Parathyroid adenoma (tissue), 2 donors: ENCODE data around the gene GALNT15.

Experiments
- H2AFZ ChIP-seq: fragments of 300-600 bp; sonication (generic); one replicate; pipeline ENCODE4 v1.7.0; 2017; ENCODE audit warnings: antibody characterized with exemption, mild to moderate bottlenecking
- H3K27ac ChIP-seq: fragments of 300-600 bp; sonication (generic); one replicate; pipeline ENCODE4 v1.7.0; 2017
- H3K27me3 ChIP-seq: fragments of 300-600 bp; sonication (generic); one replicate; pipeline ENCODE4 v1.7.0; 2017; ENCODE audit warnings: low read length; ENCODE audit not compliant: control insufficient read depth, insufficient read depth
- H3K36me3 ChIP-seq: fragments of 300-600 bp; sonication (generic); one replicate; pipeline ENCODE4 v1.7.0; 2017; ENCODE audit warnings: low read length; ENCODE audit not compliant: control insufficient read depth, insufficient read depth
- H3K4me1 ChIP-seq: fragments of 300-600 bp; sonication (generic); one replicate; pipeline ENCODE4 v1.7.0; 2017; ENCODE audit warnings: control low read depth
- H3K4me2 ChIP-seq: fragments of 300-600 bp; sonication (generic); one replicate; pipeline ENCODE4 v1.7.0; 2017; ENCODE audit warnings: low read length
- H3K4me3 ChIP-seq: fragments of 300-600 bp; sonication (generic); one replicate; pipeline ENCODE4 v1.7.0; 2017; ENCODE audit warnings: low read depth, low read length
- H3K79me2 ChIP-seq: fragments of 300-600 bp; sonication (generic); one replicate; pipeline ENCODE4 v1.7.0; 2017; ENCODE audit warnings: control low read depth
- H3K9ac ChIP-seq: fragments of 300-600 bp; sonication (generic); one replicate; pipeline ENCODE4 v1.7.0; 2017; ENCODE audit warnings: mild to moderate bottlenecking
- H3K9me3 ChIP-seq: fragments of 300-600 bp; sonication (generic); one replicate; pipeline ENCODE4 v1.7.0; 2017; ENCODE audit warnings: low read length; ENCODE audit not compliant: control insufficient read depth
- TF ChIP-seq, protein P1 (sequence below): fragments of 300-600 bp; sonication (generic); IDR thresholded peaks from one replicate; pipeline ENCODE4 v1.7.0; 2017; ENCODE audit warnings: antibody characterized with exemption, mild to moderate bottlenecking
- donor health status: primary hyperparathyroidism.

The GALNT15 gene

DNA sequence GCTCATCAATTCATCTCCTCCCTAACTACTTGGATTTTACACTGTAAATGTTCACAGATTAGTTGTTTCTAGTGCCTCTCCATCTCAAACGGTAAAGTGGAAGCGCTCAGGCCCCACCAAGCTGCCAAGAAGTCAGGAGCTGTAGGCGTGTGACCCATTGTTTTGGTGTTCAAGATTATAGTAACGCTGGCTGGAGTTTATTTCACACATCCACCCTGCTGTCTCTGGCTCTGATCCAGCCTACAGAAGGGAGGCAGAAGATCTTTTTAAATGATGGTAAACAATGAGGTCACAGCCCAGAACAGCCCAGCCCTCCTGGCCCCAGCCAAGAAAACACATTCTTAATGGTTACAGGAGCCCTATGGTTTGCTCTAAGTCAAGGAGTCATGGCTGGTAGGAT is 25.7 kb upstream of the GALNT15 start:
- Histone ChIP-seq H3K9ac (no peak overlapping the region), H3K4me2 (no peak overlapping the region), H3K4me3 (no peak overlapping the region), H3K9me3 (no peaks in the 10 kb centered on the region), H3K79me2 (no peaks in the 10 kb centered on the region), H3K36me3 (no peaks in the 10 kb centered on the region), H2AFZ (no peak overlapping the region), H3K27ac (peak overlapping the region; percentile 51), H3K27me3 (no peaks in the 10 kb centered on the region), H3K4me1 (no peaks in the 10 kb centered on the region)
- TF ChIP-seq, protein P1, sequence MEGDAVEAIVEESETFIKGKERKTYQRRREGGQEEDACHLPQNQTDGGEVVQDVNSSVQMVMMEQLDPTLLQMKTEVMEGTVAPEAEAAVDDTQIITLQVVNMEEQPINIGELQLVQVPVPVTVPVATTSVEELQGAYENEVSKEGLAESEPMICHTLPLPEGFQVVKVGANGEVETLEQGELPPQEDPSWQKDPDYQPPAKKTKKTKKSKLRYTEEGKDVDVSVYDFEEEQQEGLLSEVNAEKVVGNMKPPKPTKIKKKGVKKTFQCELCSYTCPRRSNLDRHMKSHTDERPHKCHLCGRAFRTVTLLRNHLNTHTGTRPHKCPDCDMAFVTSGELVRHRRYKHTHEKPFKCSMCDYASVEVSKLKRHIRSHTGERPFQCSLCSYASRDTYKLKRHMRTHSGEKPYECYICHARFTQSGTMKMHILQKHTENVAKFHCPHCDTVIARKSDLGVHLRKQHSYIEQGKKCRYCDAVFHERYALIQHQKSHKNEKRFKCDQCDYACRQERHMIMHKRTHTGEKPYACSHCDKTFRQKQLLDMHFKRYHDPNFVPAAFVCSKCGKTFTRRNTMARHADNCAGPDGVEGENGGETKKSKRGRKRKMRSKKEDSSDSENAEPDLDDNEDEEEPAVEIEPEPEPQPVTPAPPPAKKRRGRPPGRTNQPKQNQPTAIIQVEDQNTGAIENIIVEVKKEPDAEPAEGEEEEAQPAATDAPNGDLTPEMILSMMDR, result no peak

DNA sequence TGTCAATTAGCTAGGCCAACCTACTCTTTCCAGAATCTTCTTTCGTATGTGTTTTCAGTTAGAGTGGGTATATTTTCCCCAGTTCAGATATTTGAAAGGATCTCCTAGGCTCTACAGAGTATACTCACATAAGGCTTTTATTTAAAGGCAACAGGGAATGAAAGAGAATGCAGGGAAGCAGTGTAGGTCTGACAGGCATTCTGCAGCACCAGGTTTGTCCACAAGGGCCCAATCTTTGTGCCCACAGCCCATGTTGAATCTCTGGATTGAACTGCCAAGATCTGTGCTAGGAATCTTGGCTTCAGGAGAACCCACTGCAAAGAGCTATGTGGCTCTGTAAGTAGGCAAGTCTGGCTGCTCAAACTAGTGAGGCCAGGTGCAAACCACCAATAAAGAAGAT is 24.2 kb upstream of the GALNT15 start:
- no peak overlapping the region for H3K27ac ChIP-seq

DNA sequence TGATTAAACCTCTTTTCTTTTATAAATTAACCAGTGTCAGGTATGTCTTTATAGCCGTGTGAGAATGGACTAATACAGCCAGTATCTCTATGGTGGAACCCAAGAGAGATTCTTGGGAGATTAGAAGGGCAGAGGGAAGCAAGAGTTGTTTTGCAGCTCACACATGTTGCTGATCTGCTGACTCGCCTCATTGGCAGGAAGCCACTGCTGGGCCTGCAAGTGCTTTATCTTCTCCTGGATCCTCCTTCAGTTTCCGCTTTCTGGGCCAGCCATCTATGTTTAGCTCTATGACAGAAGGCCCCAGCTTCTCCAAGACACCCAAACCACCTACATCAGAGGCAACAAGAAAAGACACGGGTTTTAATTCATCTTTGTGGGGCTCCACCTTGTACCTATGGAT is 23.4 kb upstream of the GALNT15 start:
- no peak overlapping the region for H3K27ac ChIP-seq

More for the DNA sequence above, 24.2 kb upstream of the GALNT15 start:
- TF ChIP-seq, protein P1, result no peak
- H3K9ac ChIP-seq, result no peak overlapping the region
- H2AFZ ChIP-seq, result no peak overlapping the region
- no peak overlapping the region for H3K4me3 ChIP-seq
- no peak overlapping the region for H3K4me2 ChIP-seq
- H3K27me3 ChIP-seq, result no peaks in the 10 kb centered on the region
- no peaks in the 10 kb centered on the region for H3K36me3 ChIP-seq
- no peaks in the 10 kb centered on the region for H3K9me3 ChIP-seq
- no peaks in the 10 kb centered on the region for H3K4me1 ChIP-seq
- H3K79me2 ChIP-seq, result no peaks in the 10 kb centered on the region

DNA sequence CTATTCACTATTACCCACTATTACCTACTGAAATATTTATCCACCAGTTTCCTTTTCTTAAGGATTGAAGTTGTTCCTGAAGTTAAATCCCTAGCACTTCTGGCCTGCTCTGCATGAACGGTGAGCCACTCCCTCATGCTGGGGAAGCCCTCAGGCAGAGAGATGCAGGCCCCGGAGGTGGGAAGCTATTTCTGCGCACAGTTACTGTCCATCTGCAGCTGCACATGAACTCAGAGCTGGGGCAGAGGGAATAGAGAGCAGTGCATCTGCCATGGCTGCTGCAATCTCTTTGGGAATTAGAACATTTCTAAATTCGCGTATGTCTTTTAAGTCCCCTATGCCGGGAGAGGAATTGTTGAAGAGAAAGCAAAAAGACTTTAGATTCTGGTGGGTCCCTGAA is 6.3 kb upstream of the GALNT15 start:
- no peak overlapping the region for H3K4me3 ChIP-seq
- no peaks in the 10 kb centered on the region for H3K36me3 ChIP-seq
- H3K4me1 ChIP-seq, result no peaks in the 10 kb centered on the region
- no peaks in the 10 kb centered on the region for H3K79me2 ChIP-seq
- no peak overlapping the region for H3K4me2 ChIP-seq
- TF ChIP-seq, protein P1, result no peak
- H3K27ac ChIP-seq, result no peak overlapping the region
- H3K9me3 ChIP-seq, result no peaks in the 10 kb centered on the region
- H3K9ac ChIP-seq, result no peak overlapping the region
- H2AFZ ChIP-seq, result no peak overlapping the region
- H3K27me3 ChIP-seq, result no peaks in the 10 kb centered on the region

More for the DNA sequence above, 23.4 kb upstream of the GALNT15 start:
- Histone ChIP-seq H3K4me2 (no peak overlapping the region), H3K27me3 (no peaks in the 10 kb centered on the region), H3K36me3 (no peaks in the 10 kb centered on the region), H3K4me1 (no peaks in the 10 kb centered on the region), H3K4me3 (no peak overlapping the region), H3K79me2 (no peaks in the 10 kb centered on the region), H3K9ac (no peak overlapping the region), H2AFZ (no peak overlapping the region), H3K9me3 (no peaks in the 10 kb centered on the region)
- TF ChIP-seq, protein P1, result no peak

DNA sequence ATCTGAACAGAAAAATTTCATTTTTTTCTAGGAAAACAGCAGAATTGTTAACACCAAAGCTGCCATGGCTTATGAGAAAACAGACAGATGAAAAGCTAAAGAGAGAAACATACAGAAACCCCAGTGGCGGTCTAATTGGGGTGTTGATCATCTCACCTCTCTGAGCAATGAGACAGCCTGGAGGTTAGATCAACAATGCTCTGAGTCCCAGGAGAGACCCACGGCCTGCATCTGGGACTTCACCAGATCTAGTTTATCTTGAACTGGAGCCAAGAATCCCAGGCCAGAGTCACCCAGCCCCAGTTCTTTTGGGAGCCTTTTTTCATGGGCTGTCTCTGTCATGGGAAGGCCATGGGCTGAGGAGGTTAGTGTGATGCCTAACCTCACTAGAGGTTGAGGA is 3.5 kb upstream of the GALNT15 start:
- no peak overlapping the region for H2AFZ ChIP-seq
- H3K27me3 ChIP-seq, result no peaks in the 10 kb centered on the region
- H3K4me3 ChIP-seq, result no peak overlapping the region
- H3K4me1 ChIP-seq, result no peaks in the 10 kb centered on the region
- no peaks in the 10 kb centered on the region for H3K79me2 ChIP-seq
- no peaks in the 10 kb centered on the region for H3K36me3 ChIP-seq
- no peak overlapping the region for H3K9ac ChIP-seq
- H3K4me2 ChIP-seq, result no peak overlapping the region
- no peak overlapping the region for H3K27ac ChIP-seq
- H3K9me3 ChIP-seq, result no peaks in the 10 kb centered on the region
- TF ChIP-seq, protein P1, result no peak
